PFSK-1 (cell line): ENCODE results near the gene HHAT.

Experiments
- FOXP2 ChIP-seq: optimal IDR thresholded peaks from 2 replicates; pipeline ENCODE3; 2011; ENCODE audit warnings: borderline replicate concordance, control low read depth, inconsistent platforms; ENCODE audit not compliant: insufficient read depth; ENCODE audit errors: extremely low read length, extremely low read depth
- POLR2AphosphoS5 ChIP-seq: IDR thresholded peaks from 2 replicates; pipeline ENCODE4 v1.6.1; 2012; ENCODE audit warnings: low read depth, mild to moderate bottlenecking, control low read depth, low read length, moderate library complexity
- REST ChIP-seq, 2 experiments: IDR thresholded peaks; 2 replicates each; pipeline versions ENCODE4 v1.6.1 to v1.8.0; 2011 to 2012; ENCODE audit warnings: low read depth in 2 of 2, low read length in 2 of 2, control low read depth in 1 of 2, inconsistent platforms in 1 of 2, mild to moderate bottlenecking in 1 of 2, moderate library complexity in 1 of 2; ENCODE audit not compliant: insufficient read depth in 1 of 2
- SIN3A ChIP-seq: IDR thresholded peaks from 2 replicates; pipeline ENCODE4 v1.6.1; 2012; ENCODE audit warnings: mild to moderate bottlenecking, low read length, moderate library complexity, borderline replicate concordance; ENCODE audit not compliant: insufficient read depth
- TAF1 ChIP-seq: IDR thresholded peaks from 2 replicates; pipeline ENCODE4 v1.6.1; 2012; ENCODE audit warnings: low read length, control low read depth, borderline replicate concordance; ENCODE audit not compliant: insufficient read depth

The HHAT gene

GRCh38 chr1:210445931-210446330 is 117.2 kb downstream of the HHAT start:
- TF ChIP-seq POLR2AphosphoS5 = no peak
- TF ChIP-seq REST (IDR thresholded peaks at IDR 0.05; ENCODE audit: insufficient read depth in 1 of 2, low read depth in 2 of 2, low read length in 2 of 2) = no peak
- no peak for TF ChIP-seq TAF1
- no peak for TF ChIP-seq FOXP2

GRCh38 chr1:210446479-210446878 is 117.8 kb downstream of the HHAT start:
- TF ChIP-seq FOXP2 = no peak
- no peak for TF ChIP-seq REST (IDR thresholded peaks at IDR 0.05; ENCODE audit: insufficient read depth in 1 of 2, low read depth in 2 of 2, low read length in 2 of 2)
- no peak for TF ChIP-seq POLR2AphosphoS5

- TF ChIP-seq TAF1 (no peak), FOXP2 (no peak), SIN3A (no peak), REST (IDR thresholded peaks at IDR 0.05; ENCODE audit: insufficient read depth in 1 of 2, low read depth in 2 of 2, low read length in 2 of 2) (no peak), POLR2AphosphoS5 (no peak)
Measured at GRCh38 chr1:210447456-210448057, 118.9 kb downstream of the HHAT start.

GRCh38 chr1:210448297-210448892 is 119.7 kb downstream of the HHAT start:
- TF ChIP-seq POLR2AphosphoS5 = no peak
- no peak for TF ChIP-seq REST (IDR thresholded peaks at IDR 0.05; ENCODE audit: insufficient read depth in 1 of 2, low read depth in 2 of 2, low read length in 2 of 2)
- TF ChIP-seq FOXP2 = no peak
- no peak for TF ChIP-seq SIN3A
- TF ChIP-seq TAF1 = no peak

- no peak for TF ChIP-seq TAF1
- no peak for TF ChIP-seq SIN3A
- TF ChIP-seq FOXP2 = no peak
- TF ChIP-seq POLR2AphosphoS5 = no peak
- no peak for TF ChIP-seq REST (IDR thresholded peaks at IDR 0.05; ENCODE audit: insufficient read depth in 1 of 2, low read depth in 2 of 2, low read length in 2 of 2)
Measured at GRCh38 chr1:210455840-210456603, 127.3 kb downstream of the HHAT start.
